GM12873 (cell line): ENCODE data around the gene DOCK1.

Experiments
- TF ChIP-seq, protein P1 (sequence below): IDR thresholded peaks from 2 replicates; pipeline ENCODE4 v1.5.1; 2012; ENCODE audit warnings: low read depth, mild to moderate bottlenecking, moderate library complexity, low read length, control low read depth; ENCODE audit not compliant: insufficient read depth; ENCODE audit errors: missing control alignments

DOCK1 gene

DNA sequence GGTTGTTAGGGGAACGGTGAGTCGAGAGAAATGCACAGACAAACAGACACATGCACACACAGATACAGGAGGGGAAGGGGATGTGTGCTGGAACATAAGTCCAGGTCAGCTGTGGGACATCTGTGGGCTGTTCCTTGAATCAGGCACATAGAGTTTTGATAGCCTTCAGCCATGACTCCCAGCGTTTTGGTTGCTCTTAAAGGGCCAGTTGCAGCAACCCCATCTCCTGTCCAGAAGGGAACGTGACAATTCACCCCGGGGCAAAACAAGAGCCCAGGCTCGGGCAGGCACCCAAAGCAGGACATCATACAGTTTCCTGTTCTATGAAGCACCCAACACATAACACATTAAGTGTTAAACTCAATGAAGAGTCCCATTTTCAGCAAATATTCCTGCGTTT, 281.6 kb downstream of the DOCK1 start:
- TF ChIP-seq, protein P1, sequence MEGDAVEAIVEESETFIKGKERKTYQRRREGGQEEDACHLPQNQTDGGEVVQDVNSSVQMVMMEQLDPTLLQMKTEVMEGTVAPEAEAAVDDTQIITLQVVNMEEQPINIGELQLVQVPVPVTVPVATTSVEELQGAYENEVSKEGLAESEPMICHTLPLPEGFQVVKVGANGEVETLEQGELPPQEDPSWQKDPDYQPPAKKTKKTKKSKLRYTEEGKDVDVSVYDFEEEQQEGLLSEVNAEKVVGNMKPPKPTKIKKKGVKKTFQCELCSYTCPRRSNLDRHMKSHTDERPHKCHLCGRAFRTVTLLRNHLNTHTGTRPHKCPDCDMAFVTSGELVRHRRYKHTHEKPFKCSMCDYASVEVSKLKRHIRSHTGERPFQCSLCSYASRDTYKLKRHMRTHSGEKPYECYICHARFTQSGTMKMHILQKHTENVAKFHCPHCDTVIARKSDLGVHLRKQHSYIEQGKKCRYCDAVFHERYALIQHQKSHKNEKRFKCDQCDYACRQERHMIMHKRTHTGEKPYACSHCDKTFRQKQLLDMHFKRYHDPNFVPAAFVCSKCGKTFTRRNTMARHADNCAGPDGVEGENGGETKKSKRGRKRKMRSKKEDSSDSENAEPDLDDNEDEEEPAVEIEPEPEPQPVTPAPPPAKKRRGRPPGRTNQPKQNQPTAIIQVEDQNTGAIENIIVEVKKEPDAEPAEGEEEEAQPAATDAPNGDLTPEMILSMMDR = no peak

GRCh38 chr10:127189226-127189625, 284.0 kb downstream of the DOCK1 start:
- TF ChIP-seq, protein P1 = no peak

GRCh38 chr10:127190427-127190826, 285.2 kb downstream of the DOCK1 start:
- TF ChIP-seq, protein P1 = no peak

- TF ChIP-seq, protein P1 = no peak
These were observed 287.9 kb downstream of the DOCK1 start for GRCh38 chr10:127193125-127193524.

GRCh38 chr10:127194111-127194510, 288.9 kb downstream of the DOCK1 start:
- TF ChIP-seq, protein P1 = no peak

GRCh38 chr10:127194599-127194998, 289.4 kb downstream of the DOCK1 start:
- TF ChIP-seq, protein P1 = no peak

- TF ChIP-seq, protein P1 = no peak
These were observed 289.8 kb downstream of the DOCK1 start for GRCh38 chr10:127195041-127195506.
